NB4 (cell line): ENCODE measurements around the gene MMP1.

Experiments
- DNase-seq: peaks from one replicate; pipeline ENCODE4 v3.0.0; 2010; ENCODE audit warnings: low read depth
- H3K4me3 ChIP-seq: one replicate; pipeline ENCODE4 v1.5.1; 2011; ENCODE audit warnings: mild to moderate bottlenecking, low read depth, low read length, moderate library complexity
- CTCF ChIP-seq: IDR thresholded peaks from one replicate; pipeline ENCODE4 v1.5.1; 2012; ENCODE audit warnings: low read depth, low read length
- MAX ChIP-seq: IDR thresholded peaks from 2 replicates; pipeline ENCODE4 v1.6.1; 2011; ENCODE audit warnings: low read depth, low read length
- MYC ChIP-seq: IDR thresholded peaks from 2 replicates; pipeline ENCODE4 v1.6.1; 2011; ENCODE audit warnings: low read depth, low read length
- POLR2A ChIP-seq: IDR thresholded peaks from 2 replicates; pipeline ENCODE4 v1.6.1; 2011; ENCODE audit warnings: mild to moderate bottlenecking; ENCODE audit not compliant: insufficient read length; ENCODE audit errors: extremely low read depth

MMP1 gene

GRCh38 chr11:102791271-102792036 is 6.5 kb downstream of the MMP1 start:
- no peak overlapping the region for H3K4me3 ChIP-seq
- TF ChIP-seq CTCF (no peak), MAX (no peak), POLR2A (no peak)
- DNase-seq = no peak

GRCh38 chr11:102788334-102788995 is 9.5 kb downstream of the MMP1 start:
- no peak for DNase-seq
- no peak overlapping the region for H3K4me3 ChIP-seq
- TF ChIP-seq POLR2A (no peak), MAX (no peak), MYC (no peak), CTCF (no peak)

DNA sequence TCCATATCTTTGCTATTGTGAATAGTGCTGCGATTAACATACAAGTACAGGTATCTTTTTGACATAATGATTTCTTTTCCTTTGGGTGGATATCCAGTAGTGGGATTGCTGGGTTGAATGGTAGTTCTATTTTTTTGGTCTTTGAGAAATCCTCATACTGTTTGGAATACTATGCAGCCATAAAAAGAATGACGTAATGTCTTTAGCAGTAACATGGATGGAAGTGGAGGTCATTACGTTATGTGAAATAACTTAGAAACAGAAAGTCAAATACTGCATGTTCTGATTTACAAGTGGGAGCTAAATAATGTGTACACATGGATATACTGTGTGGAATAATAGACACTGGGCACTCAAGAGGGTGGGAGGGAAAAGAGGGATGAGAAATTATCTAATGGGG is 13.6 kb downstream of the MMP1 start:
- TF ChIP-seq MYC (no peak), CTCF (no peak), POLR2A (no peak), MAX (no peak)
- no peak for DNase-seq
- H3K4me3 ChIP-seq = no peak overlapping the region

DNA sequence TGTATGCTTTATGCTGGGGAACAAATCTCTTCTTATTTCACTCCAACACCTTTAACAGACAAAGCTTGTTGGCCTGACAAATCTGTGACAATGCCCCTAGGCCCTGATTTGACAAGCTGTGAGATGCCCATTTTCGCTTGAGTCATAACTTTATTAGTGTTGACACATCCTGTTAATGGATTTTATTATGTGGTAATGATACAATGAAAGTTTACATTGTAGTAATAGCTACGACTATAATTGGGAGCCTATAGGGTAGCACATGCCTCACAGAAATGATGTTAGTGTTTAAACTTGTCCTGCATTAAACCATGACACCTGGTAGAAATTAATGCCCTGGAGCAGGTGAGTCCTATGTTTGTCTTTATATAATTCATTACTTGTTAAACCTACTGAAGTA is 14.2 kb downstream of the MMP1 start:
- DNase-seq = no peak
- TF ChIP-seq POLR2A (no peak), CTCF (no peak), MYC (no peak), MAX (no peak)
- H3K4me3 ChIP-seq = no peak overlapping the region

DNA sequence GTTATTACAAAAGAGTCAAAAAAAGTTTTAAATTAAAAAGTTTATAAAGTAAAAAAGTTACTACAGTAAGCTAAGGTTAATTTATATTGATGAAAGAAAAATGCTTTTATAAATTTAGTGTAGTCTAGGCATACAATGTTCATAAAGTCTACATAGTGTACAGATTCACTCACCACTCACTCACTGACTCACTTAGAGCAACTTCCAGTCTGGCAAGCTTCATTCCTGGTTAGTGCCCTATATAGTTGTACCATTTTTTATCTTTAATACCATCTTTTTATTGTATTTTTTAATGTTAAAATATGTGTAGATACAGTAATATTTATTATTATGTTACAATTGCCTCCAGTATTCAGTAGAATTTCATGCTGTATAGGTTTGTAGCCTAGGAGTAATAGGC is 14.9 kb downstream of the MMP1 start:
- H3K4me3 ChIP-seq = no peak overlapping the region
- DNase-seq = no peak
- TF ChIP-seq MYC (no peak), CTCF (no peak), MAX (no peak), POLR2A (no peak)
